Measurements from ENCODE around the gene GXYLT2. TPM values are rescaled to one million over a fixed set of nuclear protein-coding genes. Genes with fewer than 3 reads are reported as not detected.

The GXYLT2 gene
- polyA plus RNA-seq, 1 experiment: 42.5 TPM

DNA sequence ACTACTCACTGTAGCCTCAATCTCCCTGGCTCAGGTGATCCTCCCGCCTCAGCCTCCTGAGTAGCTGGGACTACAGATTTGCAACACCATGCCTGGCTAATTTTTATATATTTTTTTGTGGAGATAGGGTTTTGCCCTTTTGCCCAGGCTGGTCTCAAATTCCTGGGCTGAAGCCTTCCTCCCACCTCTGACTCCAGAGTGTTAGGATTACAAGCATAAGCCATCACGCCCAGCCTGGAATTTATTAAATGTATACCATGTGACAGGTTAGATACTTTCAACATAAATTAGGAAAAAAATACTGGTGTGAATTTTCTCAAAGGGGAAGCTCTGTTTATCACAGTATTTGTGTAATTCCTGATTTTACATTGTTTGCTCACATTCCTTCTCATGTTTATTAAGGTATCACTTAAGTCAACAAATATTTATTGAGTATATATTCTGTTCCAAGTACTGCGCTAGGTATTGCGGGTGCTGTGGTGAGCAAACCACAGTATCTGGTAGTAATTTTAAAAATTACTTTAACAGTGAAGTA lies 133.5 kb downstream of the GXYLT2 start:
- H3K27ac ChIP-seq (ENCODE audit: low read depth, low read length): no peak overlapping the region
- no peak for DNase-seq (ENCODE audit: low read depth, low spot score)
- no peaks in the 10 kb centered on the region for H3K9me3 ChIP-seq (ENCODE audit: control insufficient read depth, insufficient read depth, low read length)
- ChIA-PET CTCF (no interaction called here), POLR2A (interaction anchor here (0.6 kb wide), 1 partner anchor 110 kb away, joined by 5 read pairs; no protein-coding TSS in a partner anchor)
- H3K4me3 ChIP-seq (ENCODE audit: low read depth, low read length): no peak overlapping the region
- TF ChIP-seq CTCF (IDR thresholded peaks at IDR 0.05; ENCODE audit: low read depth, low read length): no peak
- no peaks in the 10 kb centered on the region for H3K27me3 ChIP-seq (ENCODE audit: control insufficient read depth, insufficient read depth, low read length)

- Histone ChIP-seq H3K4me3 (ENCODE audit: low read depth, low read length) (no peak overlapping the region), H3K27ac (ENCODE audit: low read depth, low read length) (no peak overlapping the region), H3K27me3 (ENCODE audit: control insufficient read depth, insufficient read depth, low read length) (no peaks in the 10 kb centered on the region), H3K9me3 (ENCODE audit: control insufficient read depth, insufficient read depth, low read length) (no peaks in the 10 kb centered on the region)
- no peak for DNase-seq (ENCODE audit: low read depth, low spot score)
- TF ChIP-seq CTCF (IDR thresholded peaks at IDR 0.05; ENCODE audit: low read depth, low read length): no peak
- ChIA-PET CTCF (interaction anchor here (1.6 kb wide), 1 partner anchor 87 kb away, joined by 4 read pairs; no protein-coding TSS in a partner anchor), POLR2A (no interaction called here)
Measured at GRCh38 chr3:73024836-73025235, 137.0 kb downstream of the GXYLT2 start.

DNA sequence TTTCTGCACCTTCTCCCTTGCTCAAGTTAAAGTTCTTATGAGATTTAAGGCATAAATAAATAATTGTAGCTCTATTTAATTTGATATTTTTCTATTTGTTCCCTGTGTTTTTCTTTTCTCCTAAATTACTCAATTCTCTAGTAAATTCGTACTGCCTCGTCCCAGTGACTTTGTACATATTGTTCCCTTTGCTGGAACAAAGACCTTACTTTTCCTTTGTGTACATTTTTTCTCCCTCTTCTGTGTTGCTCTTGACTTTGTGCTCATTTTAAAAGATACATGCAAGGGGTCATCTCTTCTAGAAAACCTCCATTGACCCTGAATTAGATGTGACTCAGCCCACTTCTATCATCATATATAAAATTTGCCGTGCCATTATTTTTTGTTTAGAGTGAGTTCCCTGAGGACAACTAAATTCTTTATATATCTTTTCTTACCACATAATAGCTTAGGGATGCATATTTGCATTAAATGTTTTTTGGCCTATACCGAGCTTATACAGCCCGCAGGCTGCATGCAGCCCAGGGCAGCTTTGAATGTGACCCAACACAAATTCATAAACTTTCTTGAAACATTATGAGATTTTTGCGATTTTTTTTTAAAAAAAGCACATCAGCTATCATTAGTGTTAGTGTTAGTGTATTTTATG lies 138.4 kb downstream of the GXYLT2 start:
- H3K27ac ChIP-seq (ENCODE audit: low read depth, low read length): no peak overlapping the region
- POLR2A ChIA-PET: interaction anchor here (0.6 kb wide), 1 partner anchor 16 kb away, joined by 3 read pairs; no protein-coding TSS in a partner anchor
- no peak for DNase-seq (ENCODE audit: low read depth, low spot score)
- no peak for TF ChIP-seq CTCF (IDR thresholded peaks at IDR 0.05; ENCODE audit: low read depth, low read length)
- no peaks in the 10 kb centered on the region for H3K9me3 ChIP-seq (ENCODE audit: control insufficient read depth, insufficient read depth, low read length)
- H3K27me3 ChIP-seq (ENCODE audit: control insufficient read depth, insufficient read depth, low read length): no peaks in the 10 kb centered on the region
- no peak overlapping the region for H3K4me3 ChIP-seq (ENCODE audit: low read depth, low read length)
- CTCF ChIA-PET: no interaction called here

Small RNA genes lying within 50 kb of the gene (small RNA-seq; reads per million reads assigned to genes)
- not detected for gene RF00017 (ENCODE audit: insufficient read length, low read depth)

Other genes starting within 250 kb of the GXYLT2 start
- gene SHQ1, start 39.6 kb upstream of the GXYLT2 start, polyA plus RNA-seq (2011; rRNA removed): 14.1 and 16.6 TPM in 2 replicates
- gene PPP4R2, start 108.8 kb downstream of the GXYLT2 start, polyA plus RNA-seq (2011; rRNA removed): 35.1 and 48.7 TPM in 2 replicates
- 2.1 and 3.2 TPM in 2 replicates for gene EBLN2, start 173.6 kb downstream of the GXYLT2 start, polyA plus RNA-seq (2011; rRNA removed)

All from AG04450 (cell line).